CD8-positive, alpha-beta memory T cell (primary cell): ENCODE results near the gene LYRM7. TPM values are rescaled to one million over a fixed set of nuclear protein-coding genes. Genes with fewer than 3 reads are reported as not detected.

Experiments used
- CTCF ChIA-PET: fragments of 350-600 bp; sonication (Branson Sonifier 250); formaldehyde crosslinking; loops from one replicate; lab custom pipeline; 2021; ENCODE audit warnings: antibody characterized with exemption; lab: Charles Lee
- POLR2A ChIA-PET: fragments of 350-600 bp; sonication (Branson Sonifier 250); formaldehyde crosslinking; loops from one replicate; lab custom pipeline; 2021; ENCODE audit warnings: antibody characterized with exemption; lab: Charles Lee
- DNase-seq, 5 donors: peaks; one replicate each; pipeline versions ENCODE4 v3.0.0 to v3.0.0-alpha.2; 2020 to 2022; ENCODE audit warnings: mixed read lengths in 1 of 5
- H3K27ac ChIP-seq: one replicate; pipeline ENCODE4 v1.7.0; 2013; ENCODE audit warnings: low read depth, mild to moderate bottlenecking, low read length, moderate library complexity
- H3K27me3 ChIP-seq: 2 replicates; pipeline ENCODE4 v1.7.0; 2013; ENCODE audit warnings: low read length, mild to moderate bottlenecking; ENCODE audit not compliant: insufficient read depth, poor library complexity, severe bottlenecking
- H3K36me3 ChIP-seq: 2 replicates; pipeline ENCODE4 v1.7.0; 2013; ENCODE audit warnings: mild to moderate bottlenecking, low read length, moderate library complexity; ENCODE audit not compliant: insufficient read depth
- H3K4me1 ChIP-seq: 2 replicates; pipeline ENCODE4 v1.7.0; 2013; ENCODE audit warnings: mild to moderate bottlenecking, low read length, moderate library complexity; ENCODE audit not compliant: insufficient read depth
- H3K4me3 ChIP-seq: 2 replicates; pipeline ENCODE4 v1.7.0; 2013; ENCODE audit warnings: mild to moderate bottlenecking, low read length
- H3K9me3 ChIP-seq: 2 replicates; pipeline ENCODE4 v1.7.0; 2013; ENCODE audit warnings: mild to moderate bottlenecking, low read length
- H3K27ac Mint-ChIP-seq, 8 donors: one replicate each; pipeline ENCODE4 v1.8.0; 2020 to 2021; ENCODE audit warnings: mixed read lengths in 8 of 8, mild to moderate bottlenecking in 6 of 8, inconsistent platforms in 3 of 8, moderate library complexity in 3 of 8
- H3K27me3 Mint-ChIP-seq, 2 donors: one replicate each; pipeline ENCODE4 v1.8.0; 2020 to 2021; ENCODE audit warnings: mixed read lengths in 2 of 2, mild to moderate bottlenecking in 1 of 2, moderate library complexity in 1 of 2
- H3K36me3 Mint-ChIP-seq, 3 donors: one replicate each; pipeline ENCODE4 v1.8.0; 2020 to 2021; ENCODE audit warnings: mixed read lengths in 3 of 3, inconsistent platforms in 1 of 3, mild to moderate bottlenecking in 1 of 3
- H3K4me1 Mint-ChIP-seq, 3 donors: one replicate each; pipeline ENCODE4 v1.8.0; 2020 to 2021; ENCODE audit warnings: mixed read lengths in 3 of 3, inconsistent platforms in 1 of 3, mild to moderate bottlenecking in 1 of 3
- H3K4me3 Mint-ChIP-seq, 7 donors: one replicate each; pipeline ENCODE4 v1.8.0; 2020 to 2021; ENCODE audit warnings: mixed read lengths in 7 of 7, mild to moderate bottlenecking in 6 of 7, moderate library complexity in 4 of 7, inconsistent platforms in 2 of 7
- H3K9me3 Mint-ChIP-seq, 5 donors: one replicate each; pipeline ENCODE4 v1.8.0; 2020 to 2022; ENCODE audit warnings: mixed read lengths in 5 of 5, mild to moderate bottlenecking in 3 of 5, moderate library complexity in 2 of 5, inconsistent platforms in 1 of 5
- polyA plus RNA-seq: library from polyadenylated mRNA; unstranded; fragments of 300-500 nt; fragmentation: Illumina TruSeq; gene quantifications from one replicate; pipeline ENCODE4 v1.2.3, GENCODE V29; 2021
- total RNA-seq, 2 experiments: library from RNA; stranded (reverse); gene quantifications; one replicate each; pipeline ENCODE4 v1.2.3, GENCODE V29; 2021

Gene LYRM7
- total and polyA plus RNA-seq, 3 experiments from 2014 or later, result 9.0 to 24.1 (median 22.7) TPM

GRCh38 chr5:131164191-131165118 lies 6.3 kb upstream of the LYRM7 start:
- peak overlapping the region; percentile 96 to 99 (median 98) for H3K27ac Mint-ChIP-seq
- H3K4me1 Mint-ChIP-seq, result peaks cover 40 to 69% (median 66%) of the 10 kb centered on the region in 3 donors

GRCh38 chr5:131165119-131165727 lies 5.5 kb upstream of the LYRM7 start, which contains the start of gene HINT1:
HINT1 (minus strand) TSS chr5:131165256; CDS start chr5:131165205, 51 bp downstream.
- Histone ChIP-seq H3K27me3 (no peaks in the 10 kb centered on the region), H3K36me3 (peaks cover 14% of the 10 kb centered on the region), H3K4me1 (peaks cover 26% of the 10 kb centered on the region), H3K9me3 (no peaks in the 10 kb centered on the region), H3K27ac (peak within 1 kb of the TSS; percentile 92), H3K4me3 (peak within 1 kb of the TSS; percentile 88)
- peaks cover 42 to 69% (median 66%) of the 10 kb centered on the region in 3 donors for H3K4me1 Mint-ChIP-seq
- no peaks in the 10 kb centered on the region for H3K9me3 Mint-ChIP-seq
- ChIA-PET POLR2A (interaction anchor here (0.6 to 1.3 kb wide), 7 partner anchors 44 to 249 kb away, joined by 3 to 4 read pairs (median 3); partner anchors contain the start of gene CDC42SE2), CTCF (interaction anchor here (0.5 to 1.8 kb wide), 16 partner anchors 10 to 481 kb away, joined by 3 to 13 read pairs (median 4); partner anchors contain the start of gene CDC42SE2)
- H3K36me3 Mint-ChIP-seq, result peaks cover 3 to 41% (median 9%) of the 10 kb centered on the region in 3 donors
- peak; percentile 90 to 95 (median 91) for DNase-seq
- peak within 1 kb of the TSS; percentile 88 to 99 (median 97) for H3K4me3 Mint-ChIP-seq
- peak within 1 kb of the TSS; percentile 96 to 99 (median 98) for H3K27ac Mint-ChIP-seq
- H3K27me3 Mint-ChIP-seq, result peaks cover 0 to 4% of the 10 kb centered on the region in 2 donors

More at GRCh38 chr5:131164191-131165118, 6.3 kb upstream of the LYRM7 start:
- DNase-seq, result peak; percentile 54 to 82 (median 71)
- peaks cover 21% of the 10 kb centered on the region for H3K4me1 ChIP-seq
- POLR2A ChIA-PET, result interaction anchor here (0.6 to 1.7 kb wide), 9 partner anchors 45 to 252 kb away, joined by 3 to 9 read pairs (median 3); partner anchors contain the start of gene CDC42SE2
- H3K9me3 Mint-ChIP-seq, result no peaks in the 10 kb centered on the region
- H3K9me3 ChIP-seq, result no peaks in the 10 kb centered on the region
- H3K27ac ChIP-seq, result peak overlapping the region; percentile 92
- no peaks in the 10 kb centered on the region for H3K27me3 ChIP-seq
- peaks cover 3 to 49% (median 12%) of the 10 kb centered on the region in 3 donors for H3K36me3 Mint-ChIP-seq
- H3K4me3 Mint-ChIP-seq, result peak overlapping the region; percentile 88 to 99 (median 97)
- H3K4me3 ChIP-seq, result peak overlapping the region; percentile 88
- CTCF ChIA-PET, result interaction anchor here (0.6 to 2.4 kb wide), 10 partner anchors 11 to 251 kb away, joined by 3 to 7 read pairs (median 5); partner anchors contain the start of gene CDC42SE2
- H3K36me3 ChIP-seq, result peaks cover 17% of the 10 kb centered on the region
- peaks cover 0 to 4% of the 10 kb centered on the region in 2 donors for H3K27me3 Mint-ChIP-seq

- H3K27me3 Mint-ChIP-seq, result peaks cover 0 to 4% of the 10 kb centered on the region in 2 donors
- no peaks in the 10 kb centered on the region for H3K27me3 ChIP-seq
- H3K4me3 Mint-ChIP-seq, result peak overlapping the region in 1 of 7 donors; percentile 88
- H3K36me3 ChIP-seq, result no peaks in the 10 kb centered on the region
- H3K4me1 Mint-ChIP-seq, result peaks cover 45 to 66% (median 64%) of the 10 kb centered on the region in 3 donors
- no peaks in the 10 kb centered on the region for H3K9me3 ChIP-seq
- POLR2A ChIA-PET, result no interaction called here
- no peak for DNase-seq
- H3K9me3 Mint-ChIP-seq, result no peaks in the 10 kb centered on the region
- no peak overlapping the region for H3K4me3 ChIP-seq
- H3K36me3 Mint-ChIP-seq, result peaks cover 3 to 25% (median 3%) of the 10 kb centered on the region in 3 donors
- CTCF ChIA-PET, result interaction anchor here (1.2 kb wide), 1 partner anchor 217 kb away, joined by 7 read pairs; no protein-coding TSS in a partner anchor
- peak overlapping the region in 4 of 8 donors; percentile 28 to 96 (median 44) for H3K27ac Mint-ChIP-seq
- no peak overlapping the region for H3K27ac ChIP-seq
- peaks cover 32% of the 10 kb centered on the region for H3K4me1 ChIP-seq
Measured at GRCh38 chr5:131167615-131168014, 3.1 kb upstream of the LYRM7 start.

- H3K4me1 Mint-ChIP-seq, result peaks cover 44 to 69% (median 60%) of the 10 kb centered on the region in 3 donors
- H3K4me1 ChIP-seq, result peaks cover 23% of the 10 kb centered on the region
Measured at GRCh38 chr5:131169810-131170539, 769 bp upstream of the LYRM7 start.

DNA sequence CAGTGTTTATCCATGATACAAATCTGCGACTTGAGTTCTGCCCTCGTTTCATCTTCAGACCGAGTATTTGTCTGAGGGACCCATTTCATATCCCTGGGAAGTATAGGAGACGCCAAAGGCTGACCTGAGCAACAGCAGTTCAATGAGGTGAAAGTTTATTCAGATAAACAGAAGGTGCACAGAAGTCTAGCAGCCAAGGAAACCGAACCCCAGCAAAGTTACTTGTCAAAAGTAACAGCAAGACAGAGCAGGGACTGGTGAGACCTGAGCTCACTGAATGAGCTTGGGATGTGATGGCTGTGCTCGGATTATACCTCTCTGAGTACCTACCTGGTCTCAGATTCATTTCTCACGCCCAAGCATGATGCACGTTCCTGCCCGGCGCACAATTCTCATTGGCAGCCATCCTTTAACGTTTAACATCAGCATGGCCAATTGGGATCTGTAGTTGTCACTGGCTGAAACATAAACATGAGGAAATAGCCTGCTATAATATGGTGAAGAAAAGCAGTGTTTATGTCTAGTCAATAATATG lies 599 bp downstream of the LYRM7 start:
- Histone ChIP-seq H3K9me3 (no peaks in the 10 kb centered on the region), H3K4me3 (peak overlapping the region; percentile 79), H3K27ac (peak overlapping the region; percentile 80), H3K4me1 (peaks cover 17% of the 10 kb centered on the region), H3K36me3 (no peaks in the 10 kb centered on the region), H3K27me3 (no peaks in the 10 kb centered on the region)
- peak overlapping the region; percentile 88 to 99 (median 98) for H3K27ac Mint-ChIP-seq
- ChIA-PET CTCF (interaction anchor here (0.6 to 1.9 kb wide), 5 partner anchors 38 to 211 kb away, joined by 3 to 5 read pairs (median 3); no protein-coding TSS in a partner anchor), POLR2A (interaction anchor here (1.0 to 1.9 kb wide), 2 partner anchors 82 to 93 kb away, joined by 6 to 13 read pairs; partner anchors contain the start of gene CDC42SE2)
- peaks cover 38 to 60% (median 47%) of the 10 kb centered on the region in 3 donors for H3K4me1 Mint-ChIP-seq
- peaks cover 0 to 14% (median 4%) of the 10 kb centered on the region in 3 donors for H3K36me3 Mint-ChIP-seq
- H3K27me3 Mint-ChIP-seq, result no peaks in the 10 kb centered on the region
- peak overlapping the region; percentile 94 to 100 (median 98) for H3K4me3 Mint-ChIP-seq
- peak in 2 of 5 donors; percentile 3 to 45 for DNase-seq
- H3K9me3 Mint-ChIP-seq, result no peaks in the 10 kb centered on the region

More at GRCh38 chr5:131169810-131170539, 769 bp upstream of the LYRM7 start:
- ChIA-PET POLR2A (no interaction called here), CTCF (interaction anchor here (1.4 kb wide), 1 partner anchor 95 kb away, joined by 4 read pairs; no protein-coding TSS in a partner anchor)
- peak overlapping the region; percentile 79 for H3K4me3 ChIP-seq
- no peaks in the 10 kb centered on the region for H3K9me3 ChIP-seq
- H3K27me3 Mint-ChIP-seq, result peaks cover 0 to 4% of the 10 kb centered on the region in 2 donors
- peak overlapping the region; percentile 65 for H3K27ac ChIP-seq
- no peak for DNase-seq
- H3K36me3 ChIP-seq, result no peaks in the 10 kb centered on the region
- peak overlapping the region; percentile 94 to 100 (median 98) for H3K4me3 Mint-ChIP-seq
- H3K9me3 Mint-ChIP-seq, result no peaks in the 10 kb centered on the region
- peak overlapping the region; percentile 88 to 99 (median 98) for H3K27ac Mint-ChIP-seq
- H3K27me3 ChIP-seq, result no peaks in the 10 kb centered on the region
- H3K36me3 Mint-ChIP-seq, result peaks cover 0 to 13% (median 3%) of the 10 kb centered on the region in 3 donors

GRCh38 chr5:131180407-131180806 lies 9.7 kb downstream of the LYRM7 start:
- no peaks in the 10 kb centered on the region for H3K27me3 Mint-ChIP-seq
- H3K9me3 ChIP-seq, result no peaks in the 10 kb centered on the region
- H3K4me1 Mint-ChIP-seq, result peaks cover 18 to 30% (median 18%) of the 10 kb centered on the region in 3 donors
- peaks cover 11 to 29% (median 22%) of the 10 kb centered on the region in 3 donors for H3K36me3 Mint-ChIP-seq
- no peaks in the 10 kb centered on the region for H3K27me3 ChIP-seq
- no peak for DNase-seq
- no peak overlapping the region for H3K27ac Mint-ChIP-seq
- H3K4me3 ChIP-seq, result no peak overlapping the region
- H3K4me1 ChIP-seq, result no peaks in the 10 kb centered on the region
- H3K27ac ChIP-seq, result no peak overlapping the region
- no peaks in the 10 kb centered on the region for H3K9me3 Mint-ChIP-seq
- H3K4me3 Mint-ChIP-seq, result no peak overlapping the region
- ChIA-PET CTCF (no interaction called here), POLR2A (no interaction called here)
- peaks cover 4% of the 10 kb centered on the region for H3K36me3 ChIP-seq
